HepG2 (cell line): ENCODE measurements around the gene ANKRD65. TPM values are rescaled to one million over a fixed set of nuclear protein-coding genes. Genes with fewer than 3 reads are reported as not detected.

Experiments used
- BRCA1 ChIP-seq: sonication (generic); formaldehyde crosslinking; IDR thresholded peaks from 2 replicates; pipeline ENCODE4 v1.4.0; 2020; ENCODE audit warnings: missing genetic modification reagents
- CHD4 ChIP-seq: fragments of 200-600 bp; sonication (generic); IDR thresholded peaks from 2 replicates; pipeline ENCODE4 v1.7.0; 2017; ENCODE audit warnings: mild to moderate bottlenecking, low read length, borderline replicate concordance
- HMG20A ChIP-seq: IDR thresholded peaks from 2 replicates; pipeline ENCODE4 v1.6.1; 2016; ENCODE audit warnings: borderline replicate concordance
- HNRNPLL ChIP-seq: fragments of 200-400 bp; formaldehyde crosslinking; IDR thresholded peaks from 2 replicates; pipeline ENCODE4 v1.6.1; 2017; ENCODE audit warnings: mild to moderate bottlenecking, low read depth, low read length; ENCODE audit not compliant: poor library complexity, severe bottlenecking
- ISL2 ChIP-seq: sonication (generic); formaldehyde crosslinking; IDR thresholded peaks from 2 replicates; pipeline ENCODE4 v1.5.0; 2020; ENCODE audit warnings: missing genetic modification reagents
- KLF16 ChIP-seq, 2 experiments: sonication (generic) in 1 of 2; formaldehyde crosslinking in 1 of 2; IDR thresholded peaks; 2 replicates each; pipeline versions ENCODE4 v1.6.1 to v1.8.0; 2016 to 2023; ENCODE audit warnings: missing genetic modification reagents in 2 of 2, missing compliant biosample characterization in 1 of 2
- MAFK ChIP-seq, 2 experiments: IDR thresholded peaks in 1 of 2; conservative IDR thresholded peaks in 1 of 2; 2 replicates each; pipeline ENCODE4 v1.6.1; 2011; ENCODE audit warnings: improper control_type of control experiment in 2 of 2, low read length in 2 of 2
- RXRB ChIP-seq: IDR thresholded peaks from 2 replicates; pipeline ENCODE4 v1.6.1; 2016; ENCODE audit warnings: borderline replicate concordance, missing genetic modification reagents, missing compliant biosample characterization
- SOX5 ChIP-seq: IDR thresholded peaks from 2 replicates; pipeline ENCODE4 v1.6.1; 2016; ENCODE audit warnings: borderline replicate concordance
- ZMAT3 ChIP-seq: sonication (generic); formaldehyde crosslinking; conservative IDR thresholded peaks from 2 replicates; pipeline ENCODE4 v1.7.0; 2021; ENCODE audit warnings: missing genetic modification reagents
- ZNF225 ChIP-seq: sonication (generic); formaldehyde crosslinking; IDR thresholded peaks from 2 replicates; pipeline ENCODE4 v1.4.0; 2020; ENCODE audit warnings: mild to moderate bottlenecking, missing genetic modification reagents
- ZNF260 ChIP-seq: sonication (generic); formaldehyde crosslinking; IDR thresholded peaks from 2 replicates; pipeline ENCODE4 v1.4.0; 2020; ENCODE audit warnings: missing genetic modification reagents, low read depth, mild to moderate bottlenecking, borderline replicate concordance
- ZNF563 ChIP-seq: sonication (generic); formaldehyde crosslinking; IDR thresholded peaks from 2 replicates; pipeline ENCODE4 v1.8.0; 2022; ENCODE audit warnings: mild to moderate bottlenecking, moderate library complexity, missing genetic modification reagents
- ZNF607 ChIP-seq: sonication (generic); formaldehyde crosslinking; IDR thresholded peaks from 2 replicates; pipeline ENCODE4 v1.5.1; 2020; ENCODE audit warnings: missing genetic modification reagents, mild to moderate bottlenecking, borderline replicate concordance
- ZNF703 ChIP-seq: sonication (generic); formaldehyde crosslinking; IDR thresholded peaks from 2 replicates; pipeline ENCODE4 v1.5.1; 2020; ENCODE audit warnings: missing genetic modification reagents, mild to moderate bottlenecking, moderate library complexity, borderline replicate concordance
- ZNF737 ChIP-seq: sonication (generic); formaldehyde crosslinking; IDR thresholded peaks from 2 replicates; pipeline ENCODE4 v1.5.0; 2020; ENCODE audit warnings: missing genetic modification reagents, mild to moderate bottlenecking, borderline replicate concordance
- ZNF850 ChIP-seq: sonication (generic); formaldehyde crosslinking; conservative IDR thresholded peaks from 2 replicates; pipeline ENCODE4 v1.9.0; 2021; ENCODE audit warnings: mild to moderate bottlenecking, missing genetic modification reagents
- polyA plus RNA-seq, 8 experiments: library from polyadenylated mRNA; depleted of rRNA in 3 of 8; stranded (reverse) in 7 of 8; unstranded in 1 of 8; fragments of >200 nt; fragmentation: Illumina TruSeq in 4 of 8; extraction: Trizol in 4 of 8; gene quantifications; 2 replicates each; pipeline versions ENCODE4 v1.2.1 to v1.2.3, GENCODE V29; 2011 to 2016; ENCODE audit warnings: low read depth in 4 of 8, missing spikeins in 1 of 8, mixed read lengths in 1 of 8; ENCODE audit not compliant: insufficient read depth in 1 of 8
- total RNA-seq, 5 experiments: library from RNA; depleted of rRNA; stranded (reverse); fragments of >200 nt; fragmentation: Illumina TruSeq; extraction: Trizol; gene quantifications; 2 replicates each; pipeline ENCODE4 v1.2.3, GENCODE V29; 2016; ENCODE audit warnings: low read depth in 1 of 5
- TF ChIP-seq, protein P1 (sequence below): sonication (generic); formaldehyde crosslinking; IDR thresholded peaks from 2 replicates; pipeline ENCODE4 v1.5.1; 2020; ENCODE audit warnings: mild to moderate bottlenecking, missing genetic modification reagents, borderline replicate concordance
- TF ChIP-seq, protein P2 (sequence below): sonication (generic); formaldehyde crosslinking; IDR thresholded peaks from 2 replicates; pipeline ENCODE4 v1.4.0; 2020; ENCODE audit warnings: missing genetic modification reagents
- TF ChIP-seq, protein P3 (sequence below): sonication (generic); formaldehyde crosslinking; IDR thresholded peaks from 2 replicates; pipeline ENCODE4 v1.4.0; 2020; ENCODE audit warnings: mild to moderate bottlenecking, missing genetic modification reagents
- TF ChIP-seq, protein P4 (sequence below): sonication (generic); formaldehyde crosslinking; IDR thresholded peaks from 2 replicates; pipeline ENCODE4 v1.4.0; 2020; ENCODE audit warnings: missing genetic modification reagents
- TF ChIP-seq, protein P5 (sequence below): fragments of 450-650 bp; IDR thresholded peaks from 2 replicates; pipeline ENCODE4 v1.6.1; 2016

ANKRD65 gene
- total and polyA plus RNA-seq, 2 of the 13 experiments (the other 11 are each of a cell fraction or from before 2014, with no cell fraction given), result 12.1 to 30.1 TPM

DNA sequence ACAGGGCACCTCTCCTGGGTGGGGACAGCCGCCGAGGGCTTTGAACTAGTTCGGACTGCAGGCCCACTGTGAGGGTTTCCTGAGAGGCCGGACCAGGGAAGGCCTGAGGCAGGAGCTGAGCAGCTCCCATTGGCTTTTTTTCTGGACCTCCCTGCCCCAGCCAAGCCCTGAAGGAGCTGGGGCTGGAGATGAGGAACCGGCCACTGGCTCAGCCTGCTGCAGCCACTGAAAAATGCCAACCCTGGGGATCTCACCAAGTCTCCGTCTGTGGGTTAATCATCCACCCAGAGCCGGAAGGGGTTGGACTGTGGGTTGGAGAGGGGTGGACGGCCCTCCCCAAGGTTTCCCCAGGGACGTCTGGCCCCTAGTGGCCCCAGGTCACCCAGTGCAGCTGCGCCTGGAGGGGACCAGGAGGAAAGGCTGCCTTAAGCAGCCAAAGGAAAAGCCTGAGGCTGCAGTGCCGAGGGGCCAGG lies 16.9 kb upstream of the ANKRD65 start (continued):
- TF ChIP-seq ZNF260 (CRISPR knock-in tag) (no peak), ZNF737 (no peak), ZNF850 (CRISPR knock-in tag) (no peak), ZNF563 (CRISPR knock-in tag) (no peak), SOX5 (CRISPR knock-in tag) (peak; percentile 35; the same call in 1 of the 2 replicates), ZNF225 (CRISPR knock-in tag) (0 out of 2 replicates have a peak, but pooled peaks have one; percentile 28), MAFK (conservative IDR thresholded peaks at IDR 0.05 in 1 of 2, IDR thresholded peaks at IDR 0.05 in 1 of 2; ENCODE audit: low read length in 2 of 2) (no peak), CHD4 (no peak), ISL2 (CRISPR knock-in tag) (no peak; the same call in none of the 2 replicates), RXRB (peak; percentile 85), ZNF607 (CRISPR knock-in tag) (peak; percentile 53; the same call in 1 of the 2 replicates), BRCA1 (CRISPR knock-in tag) (no peak), KLF16 (CRISPR knock-in tag; IDR thresholded peaks at IDR 0.05) (peak in 1 of 2 experiments; percentile 68; a peak in 1 of 4 replicates), HMG20A (CRISPR knock-in tag) (no peak), HNRNPLL (peak; percentile 43), ZMAT3 (CRISPR knock-in tag) (no peak), ZNF703 (CRISPR knock-in tag) (no peak)
- TF ChIP-seq, protein P1, sequence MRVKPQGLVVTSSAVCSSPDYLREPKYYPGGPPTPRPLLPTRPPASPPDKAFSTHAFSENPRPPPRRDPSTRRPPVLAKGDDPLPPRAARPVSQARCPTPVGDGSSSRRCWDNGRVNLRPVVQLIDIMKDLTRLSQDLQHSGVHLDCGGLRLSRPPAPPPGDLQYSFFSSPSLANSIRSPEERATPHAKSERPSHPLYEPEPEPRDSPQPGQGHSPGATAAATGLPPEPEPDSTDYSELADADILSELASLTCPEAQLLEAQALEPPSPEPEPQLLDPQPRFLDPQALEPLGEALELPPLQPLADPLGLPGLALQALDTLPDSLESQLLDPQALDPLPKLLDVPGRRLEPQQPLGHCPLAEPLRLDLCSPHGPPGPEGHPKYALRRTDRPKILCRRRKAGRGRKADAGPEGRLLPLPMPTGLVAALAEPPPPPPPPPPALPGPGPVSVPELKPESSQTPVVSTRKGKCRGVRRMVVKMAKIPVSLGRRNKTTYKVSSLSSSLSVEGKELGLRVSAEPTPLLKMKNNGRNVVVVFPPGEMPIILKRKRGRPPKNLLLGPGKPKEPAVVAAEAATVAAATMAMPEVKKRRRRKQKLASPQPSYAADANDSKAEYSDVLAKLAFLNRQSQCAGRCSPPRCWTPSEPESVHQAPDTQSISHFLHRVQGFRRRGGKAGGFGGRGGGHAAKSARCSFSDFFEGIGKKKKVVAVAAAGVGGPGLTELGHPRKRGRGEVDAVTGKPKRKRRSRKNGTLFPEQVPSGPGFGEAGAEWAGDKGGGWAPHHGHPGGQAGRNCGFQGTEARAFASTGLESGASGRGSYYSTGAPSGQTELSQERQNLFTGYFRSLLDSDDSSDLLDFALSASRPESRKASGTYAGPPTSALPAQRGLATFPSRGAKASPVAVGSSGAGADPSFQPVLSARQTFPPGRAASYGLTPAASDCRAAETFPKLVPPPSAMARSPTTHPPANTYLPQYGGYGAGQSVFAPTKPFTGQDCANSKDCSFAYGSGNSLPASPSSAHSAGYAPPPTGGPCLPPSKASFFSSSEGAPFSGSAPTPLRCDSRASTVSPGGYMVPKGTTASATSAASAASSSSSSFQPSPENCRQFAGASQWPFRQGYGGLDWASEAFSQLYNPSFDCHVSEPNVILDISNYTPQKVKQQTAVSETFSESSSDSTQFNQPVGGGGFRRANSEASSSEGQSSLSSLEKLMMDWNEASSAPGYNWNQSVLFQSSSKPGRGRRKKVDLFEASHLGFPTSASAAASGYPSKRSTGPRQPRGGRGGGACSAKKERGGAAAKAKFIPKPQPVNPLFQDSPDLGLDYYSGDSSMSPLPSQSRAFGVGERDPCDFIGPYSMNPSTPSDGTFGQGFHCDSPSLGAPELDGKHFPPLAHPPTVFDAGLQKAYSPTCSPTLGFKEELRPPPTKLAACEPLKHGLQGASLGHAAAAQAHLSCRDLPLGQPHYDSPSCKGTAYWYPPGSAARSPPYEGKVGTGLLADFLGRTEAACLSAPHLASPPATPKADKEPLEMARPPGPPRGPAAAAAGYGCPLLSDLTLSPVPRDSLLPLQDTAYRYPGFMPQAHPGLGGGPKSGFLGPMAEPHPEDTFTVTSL (CRISPR knock-in tag), result no peak
- TF ChIP-seq, protein P2, sequence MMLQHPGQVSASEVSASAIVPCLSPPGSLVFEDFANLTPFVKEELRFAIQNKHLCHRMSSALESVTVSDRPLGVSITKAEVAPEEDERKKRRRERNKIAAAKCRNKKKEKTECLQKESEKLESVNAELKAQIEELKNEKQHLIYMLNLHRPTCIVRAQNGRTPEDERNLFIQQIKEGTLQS (CRISPR knock-in tag), result no peak
- TF ChIP-seq, protein P3, sequence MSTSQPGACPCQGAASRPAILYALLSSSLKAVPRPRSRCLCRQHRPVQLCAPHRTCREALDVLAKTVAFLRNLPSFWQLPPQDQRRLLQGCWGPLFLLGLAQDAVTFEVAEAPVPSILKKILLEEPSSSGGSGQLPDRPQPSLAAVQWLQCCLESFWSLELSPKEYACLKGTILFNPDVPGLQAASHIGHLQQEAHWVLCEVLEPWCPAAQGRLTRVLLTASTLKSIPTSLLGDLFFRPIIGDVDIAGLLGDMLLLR (CRISPR knock-in tag), result no peak
- TF ChIP-seq, protein P4, sequence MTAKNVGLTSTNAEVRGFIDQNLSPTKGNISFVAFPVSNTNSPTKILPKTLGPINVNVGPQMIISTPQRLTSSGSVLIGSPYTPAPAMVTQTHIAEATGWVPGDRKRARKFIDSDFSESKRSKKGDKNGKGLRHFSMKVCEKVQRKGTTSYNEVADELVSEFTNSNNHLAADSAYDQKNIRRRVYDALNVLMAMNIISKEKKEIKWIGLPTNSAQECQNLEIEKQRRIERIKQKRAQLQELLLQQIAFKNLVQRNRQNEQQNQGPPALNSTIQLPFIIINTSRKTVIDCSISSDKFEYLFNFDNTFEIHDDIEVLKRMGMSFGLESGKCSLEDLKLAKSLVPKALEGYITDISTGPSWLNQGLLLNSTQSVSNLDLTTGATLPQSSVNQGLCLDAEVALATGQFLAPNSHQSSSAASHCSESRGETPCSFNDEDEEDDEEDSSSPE, result no peak
- TF ChIP-seq, protein P5, sequence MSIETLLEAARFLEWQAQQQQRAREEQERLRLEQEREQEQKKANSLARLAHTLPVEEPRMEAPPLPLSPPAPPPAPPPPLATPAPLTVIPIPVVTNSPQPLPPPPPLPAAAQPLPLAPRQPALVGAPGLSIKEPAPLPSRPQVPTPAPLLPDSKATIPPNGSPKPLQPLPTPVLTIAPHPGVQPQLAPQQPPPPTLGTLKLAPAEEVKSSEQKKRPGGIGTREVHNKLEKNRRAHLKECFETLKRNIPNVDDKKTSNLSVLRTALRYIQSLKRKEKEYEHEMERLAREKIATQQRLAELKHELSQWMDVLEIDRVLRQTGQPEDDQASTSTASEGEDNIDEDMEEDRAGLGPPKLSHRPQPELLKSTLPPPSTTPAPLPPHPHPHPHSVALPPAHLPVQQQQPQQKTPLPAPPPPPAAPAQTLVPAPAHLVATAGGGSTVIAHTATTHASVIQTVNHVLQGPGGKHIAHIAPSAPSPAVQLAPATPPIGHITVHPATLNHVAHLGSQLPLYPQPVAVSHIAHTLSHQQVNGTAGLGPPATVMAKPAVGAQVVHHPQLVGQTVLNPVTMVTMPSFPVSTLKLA, result no peak
